ENCODE results near the gene PRUNE2. TPM values are rescaled to one million over a fixed set of nuclear protein-coding genes. Genes with fewer than 3 reads are reported as not detected.

The PRUNE2 gene
- total RNA-seq, 4 donors from 2014 or later: 4.0 to 20.7 (median 14.2) TPM

GRCh38 chr9:76561900-76562299, 344.0 kb downstream of the PRUNE2 start:
- TF ChIP-seq CTCF (IDR thresholded peaks at IDR 0.05; ENCODE audit: low read depth): no peak

Small RNA genes lying within 50 kb of the gene (small RNA-seq; reads per million reads assigned to genes)
- gene AL359314.1: not detected

Other genes with a start within 250 kb of the PRUNE2 start
- under 1 TPM in 2 of 4 donors, not detected in 2; 0.17 to 0.22 TPM for gene PCA3, start 141.7 kb downstream of the PRUNE2 start, total RNA-seq
- gene FOXB2, start 113.5 kb upstream of the PRUNE2 start, total RNA-seq: not detected

All from subcutaneous adipose tissue (tissue), 4 donors.